PC-9 (cell line): ENCODE measurements around the gene PCDHB13. TPM values are rescaled to one million over a fixed set of nuclear protein-coding genes. Genes with fewer than 3 reads are reported as not detected.
A peak's percentile ranks its signal among the peaks of the same experiment; 100 is the strongest.
"Not testable (repeated sequence)": the region's sequence is repeated elsewhere in the genome, so short reads cannot be mapped to it uniquely, and the experiment has no call there.

Experiments
- BruUV-seq: library from RNA; stranded (reverse); fragments of 400-500 nt; replicated peaks from 2 replicates; lab custom pipeline; 2021; lab: Mats Ljungman, UMichigan
- CTCF ChIA-PET: fragments of 300-600 bp; sonication (Branson Sonifier 250); formaldehyde crosslinking; loops from one replicate; lab custom pipeline; 2022; ENCODE audit warnings: antibody characterized with exemption; lab: Charles Lee
- POLR2A ChIA-PET: fragments of 300-600 bp; sonication (Branson Sonifier 250); formaldehyde crosslinking; loops from one replicate; lab custom pipeline; 2022; ENCODE audit warnings: antibody characterized with exemption; ENCODE audit not compliant: unreplicated experiment; lab: Charles Lee
- DNase-seq, 2 experiments: peaks; one replicate each; pipeline versions ENCODE4 v3.0.0 to v3.0.0-alpha.2; 2015 to 2022; ENCODE audit warnings: mixed read lengths in 1 of 2
- H2AFZ ChIP-seq: fragments of 200-600 bp; sonication (generic); 2 replicates; pipeline ENCODE4 v1.8.1; 2017; ENCODE audit warnings: antibody characterized with exemption
- H3F3A ChIP-seq: fragments of 200-600 bp; sonication (generic); 2 replicates; pipeline ENCODE4 v1.8.1; 2017; ENCODE audit warnings: antibody characterized with exemption, mild to moderate bottlenecking, low read depth; ENCODE audit not compliant: insufficient read depth
- H3K27ac ChIP-seq: fragments of 200-600 bp; sonication (generic); 2 replicates; pipeline ENCODE4 v1.6.1; 2016; ENCODE audit warnings: mixed run types
- H3K27me3 ChIP-seq: fragments of 200-600 bp; sonication (generic); 2 replicates; pipeline ENCODE4 v1.6.1; 2016; ENCODE audit warnings: low read depth, mixed run types; ENCODE audit not compliant: insufficient read depth
- H3K36me3 ChIP-seq: fragments of 200-600 bp; sonication (generic); 2 replicates; pipeline ENCODE4 v1.6.1; 2016; ENCODE audit warnings: low read depth, mixed run types
- H3K4me1 ChIP-seq: fragments of 200-600 bp; sonication (generic); replicated peaks from 2 replicates; pipeline ENCODE4 v1.6.1; 2016; ENCODE audit warnings: mixed run types; ENCODE audit not compliant: insufficient read depth
- H3K4me2 ChIP-seq: fragments of 200-600 bp; sonication (generic); 2 replicates; pipeline ENCODE4 v1.6.1; 2017; ENCODE audit warnings: mixed run types
- H3K4me3 ChIP-seq: fragments of 200-600 bp; sonication (generic); 2 replicates; pipeline ENCODE4 v1.6.1; 2016; ENCODE audit warnings: mixed run types
- H3K79me2 ChIP-seq: fragments of 200-600 bp; sonication (generic); 2 replicates; pipeline ENCODE4 v1.6.1; 2017; ENCODE audit warnings: low read depth, mixed run types
- H3K9me2 ChIP-seq: fragments of 200-600 bp; sonication (generic); 2 replicates; pipeline ENCODE4 v1.8.1; 2017; ENCODE audit warnings: mild to moderate bottlenecking; ENCODE audit not compliant: insufficient read depth
- H3K9me3 ChIP-seq: fragments of 200-600 bp; sonication (generic); 2 replicates; pipeline ENCODE4 v1.8.1; 2016; ENCODE audit warnings: low read depth; ENCODE audit not compliant: insufficient read depth
- H4K20me1 ChIP-seq: fragments of 200-600 bp; sonication (generic); 2 replicates; pipeline ENCODE4 v1.8.1; 2017; ENCODE audit not compliant: insufficient read depth
- CTCF ChIP-seq: fragments of 200-600 bp; sonication (generic); conservative IDR thresholded peaks from 2 replicates; pipeline ENCODE4 v1.6.1; 2017; ENCODE audit warnings: mixed run types, antibody characterized with exemption, mild to moderate bottlenecking, moderate library complexity
- EZH2 ChIP-seq: fragments of 200-600 bp; sonication (generic); IDR thresholded peaks from 2 replicates; pipeline ENCODE4 v1.8.0; 2017; ENCODE audit warnings: antibody characterized with exemption, low read depth
- intact Hi-C: fragments of 100-400 bp; cut with micrococcal nuclease; formaldehyde crosslinking; loops from one replicate; pipeline ENCODE4 v1.10.0; 2022; ENCODE audit not compliant: unreplicated experiment
- total RNA-seq: library from RNA; stranded (reverse); gene quantifications from 2 replicates; pipeline ENCODE4 v1.2.3, GENCODE V29; 2021

Gene PCDHB13
- total RNA-seq, 1 experiment from 2014 or later, result not detected

DNA sequence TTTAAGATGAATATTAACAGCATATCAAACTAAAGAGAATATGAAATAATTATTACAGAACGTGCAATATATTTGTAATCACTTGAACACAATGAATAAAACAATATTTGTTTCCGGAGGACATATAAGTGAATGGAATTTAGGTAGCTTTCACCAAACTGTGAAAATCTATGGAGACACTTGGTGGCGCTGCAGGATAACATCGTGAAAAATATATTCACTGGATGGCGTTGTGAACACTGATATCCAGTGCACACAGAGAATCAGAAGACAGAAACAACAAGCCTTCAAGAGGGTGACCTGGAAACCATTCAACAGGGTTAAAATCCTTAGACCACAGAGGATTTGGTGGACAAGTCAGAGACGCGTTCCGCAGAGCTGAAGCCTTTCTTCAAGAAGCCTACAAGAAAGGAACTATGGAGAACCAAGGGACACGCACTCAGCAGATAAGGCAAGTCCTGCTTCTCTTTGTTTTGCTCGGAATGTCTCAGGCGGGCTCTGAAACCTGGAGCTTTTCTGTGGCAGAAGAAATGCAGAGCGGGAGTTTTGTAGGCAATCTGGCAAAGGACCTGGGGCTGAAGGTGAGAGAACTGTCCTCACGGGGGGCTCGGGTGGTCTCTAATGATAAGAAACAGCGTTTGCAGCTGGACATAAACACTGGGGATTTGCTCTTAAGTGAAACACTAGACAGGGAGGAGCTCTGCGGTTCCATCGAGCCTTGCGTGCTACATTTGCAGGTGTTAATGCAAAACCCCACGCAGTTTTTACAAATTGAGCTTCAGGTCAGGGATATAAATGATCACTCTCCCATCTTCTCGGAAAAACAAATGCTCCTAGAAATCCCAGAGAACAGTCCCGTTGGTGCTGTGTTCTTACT lies 14.1 kb upstream of the PCDHB13 start, which contains the start of gene PCDHB11:
PCDHB11 (plus strand) TSS at position 269 of the 877 bp plus-strand sequence; CDS start at position 417, 148 bp downstream.
- POLR2A ChIA-PET, result no interaction called here
- H3K27me3 ChIP-seq, result no peaks in the 10 kb centered on the region
- no peak within 1 kb of the TSS for H2AFZ ChIP-seq
- intact Hi-C loops, result no loop called here
- no peak for DNase-seq
- H3K4me3 ChIP-seq, result no peak within 1 kb of the TSS
- H3K79me2 ChIP-seq, result no peaks in the 10 kb centered on the region
- no peaks in the 10 kb centered on the region for H4K20me1 ChIP-seq
- no peaks in the 10 kb centered on the region for H3K9me3 ChIP-seq
- H3K36me3 ChIP-seq, result no peaks in the 10 kb centered on the region
- no peaks in the 10 kb centered on the region for H3K9me2 ChIP-seq
- no peaks in the 10 kb centered on the region for H3K4me1 ChIP-seq
- no TSS peak for BruUV-seq
- H3K4me2 ChIP-seq, result no peak within 1 kb of the TSS
- H3F3A ChIP-seq, result no peaks in the 10 kb centered on the region
- CTCF ChIA-PET, result no interaction called here
- TF ChIP-seq EZH2 (no peak), CTCF (peak; percentile 44; the same call in 1 of the 2 replicates)
- no peak within 1 kb of the TSS for H3K27ac ChIP-seq

GRCh38 chr5:141201126-141201525 lies 12.6 kb upstream of the PCDHB13 start:
- H3K9me3 ChIP-seq, H2AFZ ChIP-seq, H3K27ac ChIP-seq, intact Hi-C loops, H3K79me2 ChIP-seq, H3K9me2 ChIP-seq, BruUV-seq, H3K4me2 ChIP-seq, H3K4me1 ChIP-seq, H3F3A ChIP-seq, CTCF ChIA-PET, H3K4me3 ChIP-seq, DNase-seq, H3K27me3 ChIP-seq, H3K36me3 ChIP-seq, H4K20me1 ChIP-seq, POLR2A ChIA-PET: not testable (repeated sequence)

GRCh38 chr5:141201646-141202045 lies 12.1 kb upstream of the PCDHB13 start:
- H3K4me1 ChIP-seq, BruUV-seq, H3F3A ChIP-seq, intact Hi-C loops, POLR2A ChIA-PET, H3K4me2 ChIP-seq, H3K4me3 ChIP-seq, H3K27ac ChIP-seq, H3K79me2 ChIP-seq, DNase-seq, H3K9me3 ChIP-seq, H2AFZ ChIP-seq, CTCF ChIA-PET, H3K9me2 ChIP-seq, H4K20me1 ChIP-seq, H3K27me3 ChIP-seq, H3K36me3 ChIP-seq: not testable (repeated sequence)

GRCh38 chr5:141208478-141208877 lies 5.2 kb upstream of the PCDHB13 start, which contains the start of gene PCDHB12:
Gene PCDHB12 (plus strand): TSS chr5:141208719. CDS start chr5:141208908, 189 bp downstream.
- Histone ChIP-seq H4K20me1 (no peaks in the 10 kb centered on the region), H3K27me3 (no peaks in the 10 kb centered on the region; the same call in 1 of the 2 replicates), H2AFZ (no peak within 1 kb of the TSS), H3K79me2 (no peaks in the 10 kb centered on the region), H3K9me3 (no peaks in the 10 kb centered on the region; the same call in 1 of the 2 replicates), H3K36me3 (no peaks in the 10 kb centered on the region), H3F3A (no peaks in the 10 kb centered on the region), H3K4me3 (no peak within 1 kb of the TSS), H3K4me1 (no peaks in the 10 kb centered on the region), H3K4me2 (no peak within 1 kb of the TSS), H3K27ac (no peak within 1 kb of the TSS), H3K9me2 (no peaks in the 10 kb centered on the region)
- no TSS peak for BruUV-seq
- DNase-seq, result no peak
- CTCF ChIA-PET, result no interaction called here
- intact Hi-C loops, result no loop called here
- no peak for TF ChIP-seq EZH2
- peak; percentile 52 for TF ChIP-seq CTCF
- POLR2A ChIA-PET, result no interaction called here

- H3K27me3 ChIP-seq, H3K27ac ChIP-seq, H3K36me3 ChIP-seq, H3K4me2 ChIP-seq, intact Hi-C loops, H3K9me3 ChIP-seq, H3F3A ChIP-seq, H3K4me3 ChIP-seq, H4K20me1 ChIP-seq, CTCF ChIA-PET, DNase-seq, H2AFZ ChIP-seq, H3K4me1 ChIP-seq, POLR2A ChIA-PET, H3K79me2 ChIP-seq, BruUV-seq, H3K9me2 ChIP-seq: not testable (repeated sequence)
Observed at GRCh38 chr5:141210281-141210680, 3.4 kb upstream of the PCDHB13 start.
